ENCODE results near the gene KLK2.

DNA sequence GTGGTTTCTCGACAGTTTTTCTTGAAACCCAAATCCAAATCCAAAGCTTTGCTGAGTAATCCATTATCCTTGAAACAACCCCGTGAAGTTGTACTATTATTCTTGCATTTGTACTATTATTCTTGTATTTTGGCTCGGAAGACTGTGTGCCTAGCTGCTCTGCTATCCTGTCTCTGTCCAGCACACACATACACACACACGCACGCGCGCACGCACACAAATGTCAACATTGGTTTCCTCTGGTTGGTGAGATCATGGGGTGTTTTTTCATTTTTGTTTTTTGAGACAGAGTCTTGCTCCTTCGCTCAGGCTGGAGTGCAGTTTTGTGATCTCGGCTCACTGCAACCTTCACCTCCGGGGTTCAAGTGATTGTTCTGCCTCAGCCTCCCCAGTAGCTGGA, 52.9 kb downstream of the KLK2 start:
- TF ChIP-seq POLR2A (IDR thresholded peaks at IDR 0.05; ENCODE audit: extremely low read depth, insufficient read length), result no peak
- TF ChIP-seq, protein P1, sequence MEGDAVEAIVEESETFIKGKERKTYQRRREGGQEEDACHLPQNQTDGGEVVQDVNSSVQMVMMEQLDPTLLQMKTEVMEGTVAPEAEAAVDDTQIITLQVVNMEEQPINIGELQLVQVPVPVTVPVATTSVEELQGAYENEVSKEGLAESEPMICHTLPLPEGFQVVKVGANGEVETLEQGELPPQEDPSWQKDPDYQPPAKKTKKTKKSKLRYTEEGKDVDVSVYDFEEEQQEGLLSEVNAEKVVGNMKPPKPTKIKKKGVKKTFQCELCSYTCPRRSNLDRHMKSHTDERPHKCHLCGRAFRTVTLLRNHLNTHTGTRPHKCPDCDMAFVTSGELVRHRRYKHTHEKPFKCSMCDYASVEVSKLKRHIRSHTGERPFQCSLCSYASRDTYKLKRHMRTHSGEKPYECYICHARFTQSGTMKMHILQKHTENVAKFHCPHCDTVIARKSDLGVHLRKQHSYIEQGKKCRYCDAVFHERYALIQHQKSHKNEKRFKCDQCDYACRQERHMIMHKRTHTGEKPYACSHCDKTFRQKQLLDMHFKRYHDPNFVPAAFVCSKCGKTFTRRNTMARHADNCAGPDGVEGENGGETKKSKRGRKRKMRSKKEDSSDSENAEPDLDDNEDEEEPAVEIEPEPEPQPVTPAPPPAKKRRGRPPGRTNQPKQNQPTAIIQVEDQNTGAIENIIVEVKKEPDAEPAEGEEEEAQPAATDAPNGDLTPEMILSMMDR (IDR thresholded peaks at IDR 0.05; ENCODE audit: low read depth, low read length), result no peak

Data from NB4 (cell line).